ENCODE data around the gene EXT2.

The EXT2 gene

GRCh38 chr11:44095506-44096359, at the start of gene EXT2:
Gene EXT2, plus strand, starts transcription at chr11:44095678. Its CDS starts 12,035 bp downstream, at chr11:44107713.
- DNase-seq: peak; percentile 92

GRCh38 chr11:44046182-44046581, 49.3 kb upstream of the EXT2 start:
- DNase-seq: no peak

GRCh38 chr11:44047298-44047697, 48.2 kb upstream of the EXT2 start:
- DNase-seq: no peak

- DNase-seq: no peak
Observed at GRCh38 chr11:44047931-44048431, 47.5 kb upstream of the EXT2 start, which contains the start of gene ACCSL. Gene ACCSL, plus strand, starts transcription at chr11:44047981. Its CDS starts 56 bp downstream, at chr11:44048037.

GRCh38 chr11:44049832-44050231, 45.6 kb upstream of the EXT2 start:
- no peak for DNase-seq

- no peak for DNase-seq
Observed at GRCh38 chr11:44051171-44051570, 44.3 kb upstream of the EXT2 start.

- no peak for DNase-seq
Observed at GRCh38 chr11:44057340-44057739, 38.1 kb upstream of the EXT2 start.

GRCh38 chr11:44058275-44058674, 37.2 kb upstream of the EXT2 start:
- DNase-seq: no peak

GRCh38 chr11:44065161-44065661, 30.3 kb upstream of the EXT2 start:
- no peak for DNase-seq

GRCh38 chr11:44065841-44066731, 29.4 kb upstream of the EXT2 start, which contains the start of gene ACCS:
Gene ACCS, plus strand, starts transcription at chr11:44066270. Its CDS starts 1,358 bp downstream, at chr11:44067628.
- peak; percentile 93 for DNase-seq

- DNase-seq: no peak
Observed at GRCh38 chr11:44066732-44067141, 28.7 kb upstream of the EXT2 start.

GRCh38 chr11:44067266-44067665, 28.2 kb upstream of the EXT2 start:
- no peak for DNase-seq

GRCh38 chr11:44068180-44068579, 27.3 kb upstream of the EXT2 start:
- DNase-seq: no peak

GRCh38 chr11:44071157-44071556, 24.3 kb upstream of the EXT2 start:
- no peak for DNase-seq

- no peak for DNase-seq
Observed at GRCh38 chr11:44072757-44073658, 22.5 kb upstream of the EXT2 start.

- DNase-seq: no peak
Observed at GRCh38 chr11:44078794-44079193, 16.7 kb upstream of the EXT2 start.

GRCh38 chr11:44079376-44079775, 16.1 kb upstream of the EXT2 start:
- DNase-seq: no peak

GRCh38 chr11:44080951-44081350, 14.5 kb upstream of the EXT2 start:
- DNase-seq: no peak

GRCh38 chr11:44082645-44083044, 12.8 kb upstream of the EXT2 start:
- no peak for DNase-seq

- DNase-seq: no peak
Observed at GRCh38 chr11:44083433-44083832, 12.0 kb upstream of the EXT2 start.

GRCh38 chr11:44083906-44084305, 11.6 kb upstream of the EXT2 start:
- DNase-seq: no peak

- no peak for DNase-seq
Observed at GRCh38 chr11:44085330-44085729, 10.1 kb upstream of the EXT2 start.
